WERI-Rb-1 (cell line): ENCODE results near the gene FBXO21.

Source experiments
- DNase-seq: peaks from one replicate; pipeline ENCODE4 v3.0.0-alpha.2; 2020
- H3K27ac ChIP-seq: fragments of 250-450 bp; sonication (Bioruptor Pico); 2 replicates; pipeline ENCODE4 v1.5.1; 2020; ENCODE audit warnings: mild to moderate bottlenecking, moderate library complexity
- H3K27me3 ChIP-seq: fragments of 250-450 bp; sonication (Bioruptor Pico); 2 replicates; pipeline ENCODE4 v1.5.1; 2021; ENCODE audit warnings: mild to moderate bottlenecking, low read depth, moderate library complexity; ENCODE audit not compliant: insufficient read depth, severe bottlenecking
- H3K36me3 ChIP-seq: fragments of 250-450 bp; sonication (Bioruptor Pico); 2 replicates; pipeline ENCODE4 v1.5.1; 2020; ENCODE audit warnings: mild to moderate bottlenecking, moderate library complexity
- H3K4me3 ChIP-seq: 2 replicates; pipeline ENCODE4 v1.5.1; 2011; ENCODE audit warnings: low read depth, mild to moderate bottlenecking, control low read depth, low read length
- H3K9me3 ChIP-seq: fragments of 250-450 bp; sonication (Bioruptor Pico); 2 replicates; pipeline ENCODE4 v1.5.1; 2021; ENCODE audit warnings: mild to moderate bottlenecking, moderate library complexity; ENCODE audit not compliant: severe bottlenecking
- TF ChIP-seq, protein P1 (sequence below): IDR thresholded peaks from 2 replicates; pipeline ENCODE4 v1.5.1; 2011; ENCODE audit warnings: low read depth, mild to moderate bottlenecking, control low read depth, inconsistent platforms, low read length

FBXO21 gene

DNA sequence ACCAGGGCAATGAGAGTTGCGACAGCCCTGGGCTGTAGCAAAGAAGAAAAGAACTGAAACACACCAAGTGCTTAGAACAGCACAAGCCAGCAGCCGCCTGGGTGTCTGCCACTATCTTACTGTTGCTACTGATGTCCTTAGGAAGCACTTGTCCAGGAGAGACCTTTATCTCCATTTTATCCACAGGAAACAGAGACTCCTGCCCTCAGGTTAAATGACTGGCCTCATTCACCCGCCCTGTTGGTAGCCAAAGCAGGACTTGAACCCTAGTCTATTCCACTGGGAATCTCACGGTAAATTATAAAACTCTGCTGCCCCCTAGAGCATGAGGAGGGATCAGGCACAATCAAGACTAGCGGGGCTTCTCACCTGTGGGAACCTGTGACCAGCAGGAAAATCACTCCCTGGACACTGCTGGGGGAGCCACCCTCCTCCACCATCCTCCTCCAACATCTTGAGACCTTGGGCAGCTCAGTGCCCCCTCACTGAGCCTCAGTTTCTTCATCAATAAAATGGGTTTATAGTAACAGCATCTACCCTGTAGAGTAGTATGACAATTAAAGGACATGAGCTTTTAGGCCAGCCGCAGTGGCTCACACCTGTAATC is 70.6 kb downstream of the FBXO21 start:
- DNase-seq: peak; percentile 63
- no peaks in the 10 kb centered on the region for H3K27me3 ChIP-seq
- peak overlapping the region; percentile 52 for H3K27ac ChIP-seq
- TF ChIP-seq, protein P1, sequence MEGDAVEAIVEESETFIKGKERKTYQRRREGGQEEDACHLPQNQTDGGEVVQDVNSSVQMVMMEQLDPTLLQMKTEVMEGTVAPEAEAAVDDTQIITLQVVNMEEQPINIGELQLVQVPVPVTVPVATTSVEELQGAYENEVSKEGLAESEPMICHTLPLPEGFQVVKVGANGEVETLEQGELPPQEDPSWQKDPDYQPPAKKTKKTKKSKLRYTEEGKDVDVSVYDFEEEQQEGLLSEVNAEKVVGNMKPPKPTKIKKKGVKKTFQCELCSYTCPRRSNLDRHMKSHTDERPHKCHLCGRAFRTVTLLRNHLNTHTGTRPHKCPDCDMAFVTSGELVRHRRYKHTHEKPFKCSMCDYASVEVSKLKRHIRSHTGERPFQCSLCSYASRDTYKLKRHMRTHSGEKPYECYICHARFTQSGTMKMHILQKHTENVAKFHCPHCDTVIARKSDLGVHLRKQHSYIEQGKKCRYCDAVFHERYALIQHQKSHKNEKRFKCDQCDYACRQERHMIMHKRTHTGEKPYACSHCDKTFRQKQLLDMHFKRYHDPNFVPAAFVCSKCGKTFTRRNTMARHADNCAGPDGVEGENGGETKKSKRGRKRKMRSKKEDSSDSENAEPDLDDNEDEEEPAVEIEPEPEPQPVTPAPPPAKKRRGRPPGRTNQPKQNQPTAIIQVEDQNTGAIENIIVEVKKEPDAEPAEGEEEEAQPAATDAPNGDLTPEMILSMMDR: peak; percentile 72
- no peaks in the 10 kb centered on the region for H3K9me3 ChIP-seq
- no peak overlapping the region for H3K4me3 ChIP-seq
- no peaks in the 10 kb centered on the region for H3K36me3 ChIP-seq

GRCh38 chr12:117118838-117119591 is 71.3 kb downstream of the FBXO21 start:
- H3K36me3 ChIP-seq: no peaks in the 10 kb centered on the region
- no peaks in the 10 kb centered on the region for H3K27me3 ChIP-seq
- DNase-seq: peak; percentile 83
- H3K4me3 ChIP-seq: no peak overlapping the region
- TF ChIP-seq, protein P1: no peak
- H3K9me3 ChIP-seq: no peaks in the 10 kb centered on the region
- peak overlapping the region; percentile 52 for H3K27ac ChIP-seq

GRCh38 chr12:117114784-117115183 is 75.5 kb downstream of the FBXO21 start:
- DNase-seq: no peak
- Histone ChIP-seq H3K4me3 (no peak overlapping the region), H3K36me3 (no peaks in the 10 kb centered on the region), H3K27me3 (no peaks in the 10 kb centered on the region), H3K27ac (no peak overlapping the region), H3K9me3 (no peaks in the 10 kb centered on the region)
- TF ChIP-seq, protein P1: no peak

GRCh38 chr12:117113231-117113630 is 77.0 kb downstream of the FBXO21 start:
- TF ChIP-seq, protein P1: no peak
- no peaks in the 10 kb centered on the region for H3K27me3 ChIP-seq
- no peak overlapping the region for H3K4me3 ChIP-seq
- no peaks in the 10 kb centered on the region for H3K9me3 ChIP-seq
- H3K27ac ChIP-seq: no peak overlapping the region
- H3K36me3 ChIP-seq: no peaks in the 10 kb centered on the region
- no peak for DNase-seq

DNA sequence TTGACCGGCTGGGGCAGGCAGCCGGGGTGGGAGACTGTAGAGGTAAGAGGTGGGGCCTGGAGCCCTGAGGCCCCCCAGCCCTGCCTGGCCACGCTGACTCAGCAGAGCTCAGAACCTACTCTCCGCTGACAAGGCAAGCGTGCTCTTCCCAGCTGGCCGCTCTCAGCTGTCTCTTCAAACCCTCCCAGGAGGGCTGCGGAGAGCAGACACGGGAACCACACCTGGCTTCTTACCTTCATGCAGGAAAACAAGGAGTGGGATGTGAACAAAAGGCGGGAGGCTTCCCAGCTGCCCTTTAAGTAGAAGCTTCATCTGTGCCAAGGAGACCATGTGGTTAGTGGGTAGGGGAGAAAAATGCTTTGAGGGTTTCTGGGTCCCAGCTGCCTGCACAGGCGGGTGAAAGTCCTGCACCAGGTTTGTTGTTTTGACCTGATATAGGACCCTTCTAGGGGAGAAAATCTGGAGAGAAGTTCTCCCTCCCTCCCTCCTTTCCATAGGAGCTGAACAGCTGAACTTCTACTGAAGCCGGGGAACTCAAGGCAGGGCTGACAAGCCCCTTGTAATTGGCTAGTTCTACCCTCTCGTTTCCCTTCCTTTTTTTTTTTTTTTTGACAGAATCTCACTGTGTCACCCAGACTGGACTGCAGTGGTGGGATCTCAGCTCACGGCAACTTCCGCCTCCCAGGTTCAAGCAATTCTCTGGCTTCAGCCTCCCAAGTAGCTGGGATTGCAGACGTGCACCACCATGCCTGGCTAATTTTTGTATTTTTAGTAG is 78.3 kb downstream of the FBXO21 start:
- Histone ChIP-seq H3K27ac (no peak overlapping the region), H3K36me3 (no peaks in the 10 kb centered on the region)
- no peak for DNase-seq

More for the DNA sequence above, 78.3 kb downstream of the FBXO21 start:
- no peaks in the 10 kb centered on the region for H3K27me3 ChIP-seq
- H3K4me3 ChIP-seq: no peak overlapping the region
- H3K9me3 ChIP-seq: no peaks in the 10 kb centered on the region
- TF ChIP-seq, protein P1: no peak
